Heart left ventricle (tissue), 16 donors: ENCODE results near the gene COX8C. TPM values are rescaled to one million over a fixed set of nuclear protein-coding genes. Genes with fewer than 3 reads are reported as not detected.

Source experiments
- ATAC-seq, 4 donors: fragments of 200-7000 bp; cut with Tn5 transposase; one replicate each; pipeline ENCODE4 v1.9.1; 2020 to 2022; ENCODE audit warnings: moderate library complexity in 4 of 4, mild to moderate bottlenecking in 3 of 4, moderate number of reproducible peaks in 1 of 4
- DNase-seq, 5 donors: peaks; one replicate each; pipeline ENCODE4 v3.0.0-alpha.2; 2020
- H3K27ac ChIP-seq, 12 donors: fragments of 200-600 bp; sonication (generic) in 4 of 12; one replicate each; pipeline versions ENCODE4 v1.5.0 to v1.8.0; 2016 to 2022; ENCODE audit warnings: mild to moderate bottlenecking in 2 of 12
- H3K27me3 ChIP-seq, 9 donors: fragments of 200-600 bp; sonication (generic) in 2 of 9; one replicate each; pipeline versions ENCODE4 v1.5.1 to v1.8.0; 2016 to 2022; ENCODE audit warnings: mild to moderate bottlenecking in 3 of 9
- H3K36me3 ChIP-seq, 9 donors: fragments of 200-600 bp; sonication (generic) in 2 of 9; one replicate each; pipeline versions ENCODE4 v1.5.0 to v1.8.0; 2018 to 2022; ENCODE audit warnings: mild to moderate bottlenecking in 2 of 9
- H3K4me1 ChIP-seq, 12 donors: fragments of 200-600 bp; sonication (generic) in 4 of 12; one replicate each; pipeline versions ENCODE4 v1.5.0 to v1.8.0; 2016 to 2022; ENCODE audit warnings: mild to moderate bottlenecking in 3 of 12
- H3K4me3 ChIP-seq, 12 donors: fragments of 200-600 bp; sonication (generic) in 4 of 12; one replicate each; pipeline versions ENCODE4 v1.5.0 to v1.8.0; 2017 to 2022; ENCODE audit warnings: mild to moderate bottlenecking in 9 of 12, moderate library complexity in 4 of 12
- H3K9me3 ChIP-seq, 12 donors: fragments of 200-600 bp; sonication (generic) in 4 of 12; one replicate each; pipeline versions ENCODE4 v1.5.0 to v1.8.0; 2016 to 2022; ENCODE audit warnings: mild to moderate bottlenecking in 1 of 12
- CTCF ChIP-seq, 12 donors: fragments of 200-600 bp; sonication (generic) in 4 of 12; IDR thresholded peaks; one replicate each; pipeline versions ENCODE4 v1.5.0 to v1.8.0; 2018 to 2022; ENCODE audit warnings: antibody characterized with exemption in 12 of 12, mild to moderate bottlenecking in 5 of 12
- POLR2A ChIP-seq, 2 donors: fragments of 450-650 bp; IDR thresholded peaks; one replicate each; pipeline ENCODE4 v1.6.1; 2017; ENCODE audit warnings: antibody characterized with exemption in 2 of 2, mild to moderate bottlenecking in 2 of 2, moderate library complexity in 2 of 2
- WGBS, 4 donors: extraction: QIAGEN DNeasy Blood & Tissue Kit in 2 of 4; methylation state at CpG; one replicate each; pipeline versions ENCODE4 v1.1.5 to v1.1.7; 2013 to 2018; 5-methylcytosine and 5-hydroxymethylcytosine counted together
- intact Hi-C, 10 donors: fragments of 100-400 bp; cut with DNase I; formaldehyde crosslinking; loops; one replicate each; pipeline versions ENCODE4 v1.11.1 to v1.14.2; 2022
- polyA plus RNA-seq, 2 donors: library from polyadenylated mRNA; stranded (reverse); fragments of 200-250 nt; gene quantifications; one replicate each; pipeline ENCODE4 v1.2.3, GENCODE V29; 2013
- total RNA-seq, 9 donors: library from RNA; depleted of rRNA in 2 of 9; stranded (reverse); fragments of >200 nt in 2 of 9; fragmentation: NEBNext Ultra II Directional in 3 of 9; extraction: Animal tissue kit (Norgen Biotek cat#: 25700) in 3 of 9; gene quantifications; one replicate each; pipeline versions ENCODE4 v1.1.0 to v1.2.4, GENCODE V29; 2016 to 2023
- donor health status: ischemic (EF 13 %, LVEDD 7.1; RV severe dilation, severe dysfunction).
- donor health status: healthy with polysubstance abuse.
- donor health status: DM: no; HTN: yes; CAD: no.
- donor health status: DM: no; HTN: no; CAD: no.
- donor health status: ischemic (EF 25% LVEDD 6.9; RV normal size, moderate dysfunction).
- donor health status: ischemic (EF 25% LVEDD 5.7; RV mildly dilated, moderate dysfunction).
- donor health status: healthy.
- donor health status: DM: yes; HTN: yes; CAD: no.
- donor health status: ischemic (EF 35%, LVEDD 5.7; RV mildly dilated, moderate dysfunction).
- donor health status: nonischemic (EF 11% LVEDD 7.7; RV severe dilation, severe dysfunction).
- donor health status: DM: yes; HTN: yes; CAD: no.
- donor health status: PGD.
- donor health status: ischemic (EF 29% LVEDD 5.4; RV normal size, mild dysfunction).
- donor health status: nonischemic (EF 23%, LVEDD 6.1; RV moderate dilation, normal function).

The COX8C gene
- total and polyA plus RNA-seq, 11 donors, result 0.60 to 2.0 (median 0.89) TPM; not detected in 5

GRCh38 chr14:93317875-93318807 lies 28.8 kb upstream of the COX8C start:
- Histone ChIP-seq H3K4me3 (no peak overlapping the region), H3K27me3 (no peaks in the 10 kb centered on the region), H3K9me3 (peaks cover 0 to 3% (median 0%) of the 10 kb centered on the region in 12 donors), H3K36me3 (no peaks in the 10 kb centered on the region), H3K27ac (peak overlapping the region in 1 of 12 donors; percentile 53), H3K4me1 (peaks cover 0 to 53% (median 27%) of the 10 kb centered on the region in 12 donors)
- TF ChIP-seq POLR2A (IDR thresholded peaks at IDR 0.05), result no peak
- TF ChIP-seq CTCF (IDR thresholded peaks at IDR 0.05), result no peak
- ATAC-seq (no peak), DNase-seq (no peak)
- 48 to 61% (median 59%) methylated on average over 6 of the region's 6 CpGs for WGBS, 4 donors
- intact Hi-C loops, result loop anchor here in 1 of 10 donors (5.0 kb wide), 1 partner anchor 41 kb away; no protein-coding TSS in a partner anchor

- no peak overlapping the region for H3K4me3 ChIP-seq
- no peak for TF ChIP-seq POLR2A (IDR thresholded peaks at IDR 0.05)
- no peak for TF ChIP-seq CTCF (IDR thresholded peaks at IDR 0.05)
- ATAC-seq (no peak), DNase-seq (no peak)
- peaks cover 0 to 2% (median 0%) of the 10 kb centered on the region in 9 donors for H3K36me3 ChIP-seq
- no peaks in the 10 kb centered on the region for H3K27me3 ChIP-seq
- intact Hi-C loops, result loop anchor here in 1 of 10 donors (5.0 kb wide), 1 partner anchor 42 kb away; no protein-coding TSS in a partner anchor
- peaks cover 0 to 3% (median 0%) of the 10 kb centered on the region in 12 donors for H3K9me3 ChIP-seq
- H3K27ac ChIP-seq, result no peak overlapping the region
- peaks cover 0 to 56% (median 31%) of the 10 kb centered on the region in 12 donors for H3K4me1 ChIP-seq
- 73 to 82% (median 78%) methylated on average over 5 of the region's 5 CpGs for WGBS, 4 donors
These were observed 28.1 kb upstream of the COX8C start for GRCh38 chr14:93318927-93319326.

- no peak overlapping the region for H3K4me3 ChIP-seq
- no peak for TF ChIP-seq POLR2A (IDR thresholded peaks at IDR 0.05)
- TF ChIP-seq CTCF (IDR thresholded peaks at IDR 0.05), result no peak
- peaks cover 0 to 6% (median 0%) of the 10 kb centered on the region in 9 donors for H3K36me3 ChIP-seq
- intact Hi-C loops, result loop anchor here in 1 of 10 donors (5.0 kb wide), 1 partner anchor 42 kb away; no protein-coding TSS in a partner anchor
- DNase-seq (no peak), ATAC-seq (no peak)
- no peaks in the 10 kb centered on the region for H3K27me3 ChIP-seq
- H3K4me1 ChIP-seq, result peaks cover 0 to 61% (median 32%) of the 10 kb centered on the region in 12 donors
- 90 to 95% (median 92%) methylated on average over 2 of the region's 2 CpGs for WGBS, 4 donors
- H3K27ac ChIP-seq, result no peak overlapping the region
- H3K9me3 ChIP-seq, result peaks cover 0 to 3% (median 0%) of the 10 kb centered on the region in 12 donors
These were observed 27.5 kb upstream of the COX8C start for GRCh38 chr14:93319494-93319893.

- DNase-seq (no peak), ATAC-seq (no peak)
- no peaks in the 10 kb centered on the region for H3K27me3 ChIP-seq
- no peak overlapping the region for H3K27ac ChIP-seq
- no peak overlapping the region for H3K4me3 ChIP-seq
- peaks cover 0 to 3% (median 0%) of the 10 kb centered on the region in 12 donors for H3K9me3 ChIP-seq
- TF ChIP-seq POLR2A (IDR thresholded peaks at IDR 0.05) (no peak), CTCF (IDR thresholded peaks at IDR 0.05) (no peak)
- intact Hi-C loops, result loop anchor here in 1 of 10 donors (5.0 kb wide), 1 partner anchor 43 kb away; no protein-coding TSS in a partner anchor
- peaks cover 0 to 65% (median 33%) of the 10 kb centered on the region in 12 donors for H3K4me1 ChIP-seq
- H3K36me3 ChIP-seq, result peaks cover 0 to 6% (median 0%) of the 10 kb centered on the region in 9 donors
- WGBS, 4 donors, result 31 to 56% (median 52%) methylated on average over 1 of the region's 1 CpG
These were observed 27.0 kb upstream of the COX8C start for GRCh38 chr14:93319958-93320357.
